GM12865 (cell line): Measurements from ENCODE around the gene INTS11.

ENCODE experiments used
- DNase-seq: peaks from one replicate; pipeline ENCODE4 v3.0.0; 2010; ENCODE audit warnings: low read depth
- H3K4me3 ChIP-seq: 2 replicates; pipeline ENCODE4 v1.5.1; 2011; ENCODE audit warnings: mild to moderate bottlenecking, low read depth, low read length, control low read depth
- CTCF ChIP-seq: IDR thresholded peaks from 2 replicates; pipeline ENCODE4 v1.5.1; 2011; ENCODE audit warnings: low read length, control low read depth, low read depth, inconsistent platforms; ENCODE audit not compliant: insufficient read depth; ENCODE audit errors: missing control alignments

Gene INTS11

GRCh38 chr1:1278620-1279019, 45.8 kb downstream of the INTS11 start:
- no peak for TF ChIP-seq CTCF
- no peak overlapping the region for H3K4me3 ChIP-seq
- DNase-seq, result no peak

- no peak for TF ChIP-seq CTCF
- no peak for DNase-seq
- no peak overlapping the region for H3K4me3 ChIP-seq
Measured at GRCh38 chr1:1275836-1276235, 48.6 kb downstream of the INTS11 start.

GRCh38 chr1:1274931-1275431, 49.5 kb downstream of the INTS11 start:
- DNase-seq, result no peak
- no peak overlapping the region for H3K4me3 ChIP-seq
- TF ChIP-seq CTCF, result no peak

GRCh38 chr1:1274299-1274930, 50.0 kb downstream of the INTS11 start:
- DNase-seq, result no peak
- H3K4me3 ChIP-seq, result peak overlapping the region; percentile 66
- TF ChIP-seq CTCF, result no peak

- peak within 1 kb of the TSS; percentile 95 for H3K4me3 ChIP-seq
- TF ChIP-seq CTCF, result peak; percentile 5
- peak; percentile 97 for DNase-seq
Measured at GRCh38 chr1:1273512-1274298, 50.8 kb downstream of the INTS11 start, which contains the start of gene UBE2J2. Gene UBE2J2 (minus strand): TSS chr1:1273854. CDS start chr1:1267992, 5,862 bp downstream.

GRCh38 chr1:1273209-1273511, 51.3 kb downstream of the INTS11 start:
- DNase-seq, result no peak
- TF ChIP-seq CTCF, result no peak
- H3K4me3 ChIP-seq, result peak overlapping the region; percentile 95
